GM12878 (cell line): Measurements from ENCODE around the gene VSIG10L2. TPM values are rescaled to one million over a fixed set of nuclear protein-coding genes. Genes with fewer than 3 reads are reported as not detected.

ENCODE experiments used
- ATAC-seq: fragments of 200-7000 bp; cut with Tn5 transposase; 3 replicates; pipeline ENCODE4 v1.9.1; 2020; ENCODE audit warnings: mild to moderate bottlenecking, moderate library complexity
- BruUV-seq: library from RNA; stranded (reverse); fragments of 400-500 nt; replicated peaks from 2 replicates; lab custom pipeline; 2021; lab: Mats Ljungman, UMichigan
- CTCF ChIA-PET: fragments of 300-600 bp; sonication (Branson Sonifier 250); formaldehyde crosslinking; extraction: SDS; loops from one replicate; lab custom pipeline; 2021; ENCODE audit warnings: inconsistent platforms; lab: Yijun Ruan, JAX
- POLR2A ChIA-PET: fragments of 350-600 bp; formaldehyde crosslinking; extraction: SDS; loops from one replicate; lab custom pipeline; 2021; ENCODE audit warnings: inconsistent platforms; lab: Charles Lee
- RAD21 ChIA-PET: fragments of 300-600 bp; sonication (Branson Sonifier 250); formaldehyde crosslinking; loops from one replicate; lab custom pipeline; 2023; ENCODE audit warnings: antibody characterized with exemption; ENCODE audit not compliant: unreplicated experiment; lab: Charles Lee
- SMC1A ChIA-PET: fragments of 300-600 bp; sonication (Branson Sonifier 250); formaldehyde crosslinking; loops from one replicate; lab custom pipeline; 2023; ENCODE audit not compliant: unreplicated experiment, uncharacterized antibody; lab: Charles Lee
- DNase-seq: peaks from one replicate; pipeline ENCODE4 v3.0.0-alpha.2; 2011; ENCODE audit warnings: low read depth, low spot score
- FAIRE-seq: peaks from 3 replicates; lab custom pipeline; 2011; peaks lifted over from hg19 to GRCh38; lab: Jason Lieb, UNC
- H2AFZ ChIP-seq: 2 replicates; pipeline ENCODE4 v1.6.0; 2011; ENCODE audit warnings: low read depth, low read length, control low read depth; ENCODE audit not compliant: control insufficient read depth
- H3K27ac ChIP-seq: 2 replicates; pipeline ENCODE4 v1.5.1; 2011; ENCODE audit warnings: control low read depth; ENCODE audit not compliant: control insufficient read depth, insufficient read depth
- H3K27me3 ChIP-seq, 2 experiments: replicated peaks in 1 of 2; 2 replicates each; pipeline versions ENCODE4 v1.6.0 to v1.6.1; 2011; ENCODE audit warnings: low read length in 1 of 2; ENCODE audit not compliant: control insufficient read depth in 2 of 2, insufficient read depth in 2 of 2
- H3K36me3 ChIP-seq, 2 experiments: 2 replicates each; pipeline ENCODE4 v1.5.1; 2011; ENCODE audit warnings: low read length in 1 of 2; ENCODE audit not compliant: control insufficient read depth in 2 of 2, insufficient read depth in 2 of 2
- H3K4me1 ChIP-seq: 2 replicates; pipeline ENCODE4 v1.6.1; 2011; ENCODE audit warnings: mild to moderate bottlenecking, low read length, moderate library complexity, mixed read lengths; ENCODE audit not compliant: control insufficient read depth, insufficient read depth
- H3K4me2 ChIP-seq: 2 replicates; pipeline ENCODE4 v1.6.0; 2011; ENCODE audit warnings: control low read depth; ENCODE audit not compliant: control insufficient read depth, insufficient read depth
- H3K4me3 ChIP-seq: fragments of 200-600 bp; sonication (generic); 2 replicates; pipeline ENCODE4 v1.5.1; 2016
- H3K79me2 ChIP-seq: 2 replicates; pipeline ENCODE4 v1.6.0; 2011; ENCODE audit warnings: low read length; ENCODE audit not compliant: control insufficient read depth, insufficient read depth
- H3K9ac ChIP-seq: 2 replicates; pipeline ENCODE4 v1.8.0; 2011; ENCODE audit warnings: low read length, control low read depth, mixed read lengths; ENCODE audit not compliant: control insufficient read depth, insufficient read depth
- H3K9me3 ChIP-seq: replicated peaks from 3 replicates; pipeline ENCODE4 v1.5.1; 2011; ENCODE audit warnings: mild to moderate bottlenecking, low read length; ENCODE audit not compliant: control insufficient read depth, insufficient read depth
- H4K20me1 ChIP-seq: 2 replicates; pipeline ENCODE4 v1.6.0; 2011; ENCODE audit not compliant: control insufficient read depth, insufficient read depth
- CHD2 ChIP-seq: IDR thresholded peaks from 2 replicates; pipeline ENCODE4 v1.6.1; 2011; ENCODE audit warnings: low read depth, low read length, improper control_type of control experiment, borderline replicate concordance
- KLF5 ChIP-seq: fragments of 450-650 bp; IDR thresholded peaks from 2 replicates; pipeline ENCODE4 v1.6.1; 2014; ENCODE audit warnings: mild to moderate bottlenecking; ENCODE audit not compliant: partially characterized antibody
- MEF2B ChIP-seq: fragments of 450-650 bp; IDR thresholded peaks from 2 replicates; pipeline ENCODE4 v1.6.1; 2018; ENCODE audit warnings: mild to moderate bottlenecking, moderate library complexity; ENCODE audit not compliant: partially characterized antibody, poor library complexity, severe bottlenecking
- RAD21 ChIP-seq: IDR thresholded peaks from 2 replicates; pipeline ENCODE4 v1.6.1; 2011; ENCODE audit warnings: mild to moderate bottlenecking, low read depth, low read length, moderate library complexity; ENCODE audit not compliant: insufficient read depth
- RAD51 ChIP-seq: fragments of 450-650 bp; IDR thresholded peaks from 2 replicates; pipeline ENCODE4 v1.6.1; 2016; ENCODE audit warnings: moderate library complexity, mild to moderate bottlenecking, inconsistent platforms
- RUNX3 ChIP-seq: IDR thresholded peaks from 2 replicates; pipeline ENCODE4 v1.6.1; 2012; ENCODE audit warnings: low read length, inconsistent platforms
- SMAD5 ChIP-seq: IDR thresholded peaks from 2 replicates; pipeline ENCODE4 v1.6.1; 2016; ENCODE audit warnings: antibody characterized with exemption, low read depth
- SMC3 ChIP-seq: IDR thresholded peaks from 2 replicates; pipeline ENCODE4 v1.6.1; 2011; ENCODE audit warnings: low read length, improper control_type of control experiment, borderline replicate concordance
- SREBF2 ChIP-seq: IDR thresholded peaks from 2 replicates; pipeline ENCODE4 v1.6.1; 2012; ENCODE audit warnings: mild to moderate bottlenecking, low read length
- STAT3 ChIP-seq: IDR thresholded peaks from 2 replicates; pipeline ENCODE4 v1.6.1; 2011; ENCODE audit warnings: low read depth, low read length, improper control_type of control experiment
- SUZ12 ChIP-seq: fragments of 200-600 bp; sonication (generic); IDR thresholded peaks from one replicate; pipeline ENCODE4 v1.6.1; 2018; ENCODE audit warnings: antibody characterized with exemption, mild to moderate bottlenecking; ENCODE audit not compliant: unreplicated experiment
- ZBED1 ChIP-seq: IDR thresholded peaks from 2 replicates; pipeline ENCODE4 v1.6.1; 2016; ENCODE audit warnings: borderline replicate concordance
- ZNF217 ChIP-seq: fragments of 450-650 bp; IDR thresholded peaks from 2 replicates; pipeline ENCODE4 v1.6.1; 2017; ENCODE audit warnings: antibody characterized with exemption, mild to moderate bottlenecking
- ZSCAN29 ChIP-seq: fragments of 450-650 bp; IDR thresholded peaks from 2 replicates; pipeline ENCODE4 v1.6.1; 2017; ENCODE audit warnings: mild to moderate bottlenecking, moderate library complexity
- WGBS: methylation state at CpG from one replicate; pipeline ENCODE4 v1.1.6; 2016; ENCODE audit warnings: low lambda C conversion rate; ENCODE audit not compliant: insufficient replicate concordance, insufficient coverage; ENCODE audit errors: missing lambda C conversion rate; 5-methylcytosine and 5-hydroxymethylcytosine counted together
- in situ Hi-C: fragments of 300-500 bp; cut with MboI; formaldehyde crosslinking; loops from 9 replicates; pipeline ENCODE4 v1.14.3; 2018; ENCODE audit warnings: mixed read lengths
- intact Hi-C: fragments of 100-400 bp; cut with micrococcal nuclease; formaldehyde crosslinking; loops from one replicate; pipeline ENCODE4 v1.14.2; 2022; ENCODE audit not compliant: unreplicated experiment
- polyA plus RNA-seq, 11 experiments: library from polyadenylated mRNA; depleted of rRNA in 4 of 11; unstranded in 6 of 11; stranded (reverse) in 5 of 11; fragments of >200 nt; fragmentation: Nextera tagmentation in 4 of 11; fragmentation: Illumina TruSeq in 1 of 11; extraction: Ambion mirVana in 4 of 11; extraction: Trizol in 1 of 11; gene quantifications; 1 replicate in 1 of 11; 2 replicates in 10 of 11; pipeline versions ENCODE4 v1.2.1 to v1.2.3, GENCODE V29; 2011 to 2016; ENCODE audit warnings: inconsistent platforms in 2 of 11, missing spikeins in 2 of 11, low read depth in 1 of 11
- total RNA-seq, 4 experiments: library from RNA; depleted of rRNA in 3 of 4; stranded (reverse); fragments of >200 nt in 3 of 4; fragmentation: Illumina TruSeq in 1 of 4; extraction: Trizol in 1 of 4; gene quantifications; 2 replicates each; pipeline versions ENCODE4 v1.2.1 to v1.2.3, GENCODE V29; 2013 to 2021
- TF ChIP-seq, protein P1 (sequence below): fragments of 150-350 bp; IDR thresholded peaks from 2 replicates; pipeline ENCODE4 v1.6.1; 2016; ENCODE audit warnings: low read depth, low read length
- TF ChIP-seq, protein P2 (sequence below): fragments of 450-650 bp; IDR thresholded peaks from 2 replicates; pipeline ENCODE4 v1.6.1; 2017; ENCODE audit warnings: borderline replicate concordance
- TF ChIP-seq, protein P3 (sequence below): fragments of 450-650 bp; formaldehyde crosslinking; IDR thresholded peaks from 2 replicates; pipeline ENCODE4 v1.4.0; 2020; ENCODE audit warnings: mild to moderate bottlenecking, moderate library complexity

Gene VSIG10L2
- total and polyA plus RNA-seq, 10 of the 15 experiments (the other 5 are each of a cell fraction or from before 2014, with no cell fraction given), result 0.02 TPM; not detected in 9

DNA sequence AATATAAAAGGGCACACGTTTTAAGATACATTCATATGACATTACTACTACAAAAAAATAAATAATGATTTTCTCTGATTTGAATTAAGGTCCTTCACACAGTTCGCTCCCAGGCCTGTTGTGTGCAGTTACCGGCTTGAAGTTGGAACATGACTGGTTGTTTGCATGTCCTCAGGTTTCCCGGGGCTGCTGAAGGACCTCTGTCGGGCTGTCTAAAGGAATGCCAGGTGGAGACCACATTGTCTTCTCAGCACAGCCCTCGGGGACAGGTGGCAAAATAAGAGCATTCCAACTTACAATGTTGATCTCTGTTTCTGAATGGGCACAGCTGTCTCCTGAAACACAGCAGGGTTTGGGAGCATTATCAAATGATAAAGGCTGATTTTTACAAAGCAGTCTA, 14.9 kb downstream of the VSIG10L2 start (continued):
- TF ChIP-seq, protein P1, sequence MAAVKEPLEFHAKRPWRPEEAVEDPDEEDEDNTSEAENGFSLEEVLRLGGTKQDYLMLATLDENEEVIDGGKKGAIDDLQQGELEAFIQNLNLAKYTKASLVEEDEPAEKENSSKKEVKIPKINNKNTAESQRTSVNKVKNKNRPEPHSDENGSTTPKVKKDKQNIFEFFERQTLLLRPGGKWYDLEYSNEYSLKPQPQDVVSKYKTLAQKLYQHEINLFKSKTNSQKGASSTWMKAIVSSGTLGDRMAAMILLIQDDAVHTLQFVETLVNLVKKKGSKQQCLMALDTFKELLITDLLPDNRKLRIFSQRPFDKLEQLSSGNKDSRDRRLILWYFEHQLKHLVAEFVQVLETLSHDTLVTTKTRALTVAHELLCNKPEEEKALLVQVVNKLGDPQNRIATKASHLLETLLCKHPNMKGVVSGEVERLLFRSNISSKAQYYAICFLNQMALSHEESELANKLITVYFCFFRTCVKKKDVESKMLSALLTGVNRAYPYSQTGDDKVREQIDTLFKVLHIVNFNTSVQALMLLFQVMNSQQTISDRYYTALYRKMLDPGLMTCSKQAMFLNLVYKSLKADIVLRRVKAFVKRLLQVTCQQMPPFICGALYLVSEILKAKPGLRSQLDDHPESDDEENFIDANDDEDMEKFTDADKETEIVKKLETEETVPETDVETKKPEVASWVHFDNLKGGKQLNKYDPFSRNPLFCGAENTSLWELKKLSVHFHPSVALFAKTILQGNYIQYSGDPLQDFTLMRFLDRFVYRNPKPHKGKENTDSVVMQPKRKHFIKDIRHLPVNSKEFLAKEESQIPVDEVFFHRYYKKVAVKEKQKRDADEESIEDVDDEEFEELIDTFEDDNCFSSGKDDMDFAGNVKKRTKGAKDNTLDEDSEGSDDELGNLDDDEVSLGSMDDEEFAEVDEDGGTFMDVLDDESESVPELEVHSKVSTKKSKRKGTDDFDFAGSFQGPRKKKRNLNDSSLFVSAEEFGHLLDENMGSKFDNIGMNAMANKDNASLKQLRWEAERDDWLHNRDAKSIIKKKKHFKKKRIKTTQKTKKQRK, result no peak
- TF ChIP-seq SUZ12, result no peak
- TF ChIP-seq, protein P2, sequence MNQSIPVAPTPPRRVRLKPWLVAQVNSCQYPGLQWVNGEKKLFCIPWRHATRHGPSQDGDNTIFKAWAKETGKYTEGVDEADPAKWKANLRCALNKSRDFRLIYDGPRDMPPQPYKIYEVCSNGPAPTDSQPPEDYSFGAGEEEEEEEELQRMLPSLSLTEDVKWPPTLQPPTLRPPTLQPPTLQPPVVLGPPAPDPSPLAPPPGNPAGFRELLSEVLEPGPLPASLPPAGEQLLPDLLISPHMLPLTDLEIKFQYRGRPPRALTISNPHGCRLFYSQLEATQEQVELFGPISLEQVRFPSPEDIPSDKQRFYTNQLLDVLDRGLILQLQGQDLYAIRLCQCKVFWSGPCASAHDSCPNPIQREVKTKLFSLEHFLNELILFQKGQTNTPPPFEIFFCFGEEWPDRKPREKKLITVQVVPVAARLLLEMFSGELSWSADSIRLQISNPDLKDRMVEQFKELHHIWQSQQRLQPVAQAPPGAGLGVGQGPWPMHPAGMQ, result no peak
- TF ChIP-seq KLF5, result no peak

- DNase-seq (no peak), ATAC-seq (no peak), FAIRE-seq (no peak)
- BruUV-seq, result no TSS peak
- no peaks in the 10 kb centered on the region for H3K27me3 ChIP-seq
- RAD21 ChIA-PET, result no interaction called here
- WGBS, result 41% methylated on average over 4 of the region's 4 CpGs
- in situ Hi-C loops, result no loop called here
- POLR2A ChIA-PET, result no interaction called here
- H3K4me3 ChIP-seq, result no peak overlapping the region
- CTCF ChIA-PET, result no interaction called here
- H3K36me3 ChIP-seq, result no peaks in the 10 kb centered on the region
- no peaks in the 10 kb centered on the region for H3K79me2 ChIP-seq
- SMC1A ChIA-PET, result no interaction called here
- no peaks in the 10 kb centered on the region for H3K4me1 ChIP-seq
- TF ChIP-seq STAT3, result no peak
- no peak for TF ChIP-seq SMC3
- no peak for TF ChIP-seq ZBED1
- TF ChIP-seq CHD2, result no peak
- no peak for TF ChIP-seq ZNF217
- no peak for TF ChIP-seq SREBF2
- TF ChIP-seq RUNX3, result no peak
- TF ChIP-seq MEF2B, result no peak
- TF ChIP-seq, protein P3, sequence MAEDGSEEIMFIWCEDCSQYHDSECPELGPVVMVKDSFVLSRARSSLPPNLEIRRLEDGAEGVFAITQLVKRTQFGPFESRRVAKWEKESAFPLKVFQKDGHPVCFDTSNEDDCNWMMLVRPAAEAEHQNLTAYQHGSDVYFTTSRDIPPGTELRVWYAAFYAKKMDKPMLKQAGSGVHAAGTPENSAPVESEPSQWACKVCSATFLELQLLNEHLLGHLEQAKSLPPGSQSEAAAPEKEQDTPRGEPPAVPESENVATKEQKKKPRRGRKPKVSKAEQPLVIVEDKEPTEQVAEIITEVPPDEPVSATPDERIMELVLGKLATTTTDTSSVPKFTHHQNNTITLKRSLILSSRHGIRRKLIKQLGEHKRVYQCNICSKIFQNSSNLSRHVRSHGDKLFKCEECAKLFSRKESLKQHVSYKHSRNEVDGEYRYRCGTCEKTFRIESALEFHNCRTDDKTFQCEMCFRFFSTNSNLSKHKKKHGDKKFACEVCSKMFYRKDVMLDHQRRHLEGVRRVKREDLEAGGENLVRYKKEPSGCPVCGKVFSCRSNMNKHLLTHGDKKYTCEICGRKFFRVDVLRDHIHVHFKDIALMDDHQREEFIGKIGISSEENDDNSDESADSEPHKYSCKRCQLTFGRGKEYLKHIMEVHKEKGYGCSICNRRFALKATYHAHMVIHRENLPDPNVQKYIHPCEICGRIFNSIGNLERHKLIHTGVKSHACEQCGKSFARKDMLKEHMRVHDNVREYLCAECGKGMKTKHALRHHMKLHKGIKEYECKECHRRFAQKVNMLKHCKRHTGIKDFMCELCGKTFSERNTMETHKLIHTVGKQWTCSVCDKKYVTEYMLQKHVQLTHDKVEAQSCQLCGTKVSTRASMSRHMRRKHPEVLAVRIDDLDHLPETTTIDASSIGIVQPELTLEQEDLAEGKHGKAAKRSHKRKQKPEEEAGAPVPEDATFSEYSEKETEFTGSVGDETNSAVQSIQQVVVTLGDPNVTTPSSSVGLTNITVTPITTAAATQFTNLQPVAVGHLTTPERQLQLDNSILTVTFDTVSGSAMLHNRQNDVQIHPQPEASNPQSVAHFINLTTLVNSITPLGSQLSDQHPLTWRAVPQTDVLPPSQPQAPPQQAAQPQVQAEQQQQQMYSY, result no peak
- TF ChIP-seq RAD21, result no peak
- TF ChIP-seq ZSCAN29, result no peak
- no peak for TF ChIP-seq SMAD5
- TF ChIP-seq RAD51, result no peak
- peaks cover 2% of the 10 kb centered on the region; the same call in 2 of the 3 replicates for H3K9me3 ChIP-seq
- H4K20me1 ChIP-seq, result no peaks in the 10 kb centered on the region
- H2AFZ ChIP-seq, result no peak overlapping the region
- H3K4me2 ChIP-seq, result no peak overlapping the region
- H3K27ac ChIP-seq, result no peak overlapping the region
- H3K9ac ChIP-seq, result no peak overlapping the region
- intact Hi-C loops, result no loop called here
These were observed 21.7 kb downstream of the VSIG10L2 start for GRCh38 chr11:125967515-125967914.
